ENCODE data around the gene CPNE4.
A peak's percentile ranks its signal among the peaks of the same experiment; 100 is the strongest.
"Not testable (repeated sequence)": the region's sequence is repeated elsewhere in the genome, so short reads cannot be mapped to it uniquely, and the experiment has no call there.

The CPNE4 gene

GRCh38 chr3:131960324-131960723, 74.5 kb downstream of the CPNE4 start:
- no peak for DNase-seq (ENCODE audit: low read depth, low spot score)

- no peak for DNase-seq (ENCODE audit: low read depth, low spot score)
Measured at GRCh38 chr3:131957980-131958379, 76.8 kb downstream of the CPNE4 start.

GRCh38 chr3:131957511-131957910, 77.3 kb downstream of the CPNE4 start:
- DNase-seq (ENCODE audit: low read depth, low spot score) = no peak

GRCh38 chr3:131948806-131949205, 86.0 kb downstream of the CPNE4 start:
- DNase-seq (ENCODE audit: low read depth, low spot score) = no peak

- no peak for DNase-seq (ENCODE audit: low read depth, low spot score)
Measured at GRCh38 chr3:131944676-131945075, 90.1 kb downstream of the CPNE4 start.

- DNase-seq (ENCODE audit: low read depth, low spot score) = no peak
Measured at GRCh38 chr3:131933665-131934064, 101.1 kb downstream of the CPNE4 start.

- peak; percentile 42 for DNase-seq (ENCODE audit: low read depth, low spot score)
Measured at GRCh38 chr3:131928593-131928992, 106.2 kb downstream of the CPNE4 start.

- DNase-seq (ENCODE audit: low read depth, low spot score) = no peak
Measured at GRCh38 chr3:131925571-131925970, 109.2 kb downstream of the CPNE4 start.

- no peak for DNase-seq (ENCODE audit: low read depth, low spot score)
Measured at GRCh38 chr3:131922356-131922755, 112.5 kb downstream of the CPNE4 start.

GRCh38 chr3:131917006-131917405, 117.8 kb downstream of the CPNE4 start:
- no peak for DNase-seq (ENCODE audit: low read depth, low spot score)

GRCh38 chr3:131914090-131914691, 120.6 kb downstream of the CPNE4 start:
- DNase-seq (ENCODE audit: low read depth, low spot score) = peak; percentile 63

GRCh38 chr3:131912255-131912654, 122.6 kb downstream of the CPNE4 start:
- no peak for DNase-seq (ENCODE audit: low read depth, low spot score)

- DNase-seq (ENCODE audit: low read depth, low spot score) = no peak
Measured at GRCh38 chr3:131907796-131908195, 127.0 kb downstream of the CPNE4 start.

GRCh38 chr3:131903988-131904415, 130.8 kb downstream of the CPNE4 start:
- DNase-seq (ENCODE audit: low read depth, low spot score) = peak; percentile 22

- no peak for DNase-seq (ENCODE audit: low read depth, low spot score)
Measured at GRCh38 chr3:131901686-131902085, 133.1 kb downstream of the CPNE4 start.

GRCh38 chr3:131900891-131901290, 133.9 kb downstream of the CPNE4 start:
- DNase-seq (ENCODE audit: low read depth, low spot score) = no peak

- peak; percentile 22 for DNase-seq (ENCODE audit: low read depth, low spot score)
Measured at GRCh38 chr3:131899021-131899420, 135.8 kb downstream of the CPNE4 start.

- DNase-seq (ENCODE audit: low read depth, low spot score) = no peak
Measured at GRCh38 chr3:131898346-131898745, 136.5 kb downstream of the CPNE4 start.

- DNase-seq (ENCODE audit: low read depth, low spot score) = no peak
Measured at GRCh38 chr3:131896285-131896684, 138.5 kb downstream of the CPNE4 start.

GRCh38 chr3:131895766-131896165, 139.0 kb downstream of the CPNE4 start:
- no peak for DNase-seq (ENCODE audit: low read depth, low spot score)

GRCh38 chr3:131892331-131892730, 142.5 kb downstream of the CPNE4 start:
- no peak for DNase-seq (ENCODE audit: low read depth, low spot score)

- not testable (repeated sequence) for DNase-seq (ENCODE audit: low read depth, low spot score)
Measured at GRCh38 chr3:131885871-131886270, 148.9 kb downstream of the CPNE4 start.

- no peak for DNase-seq (ENCODE audit: low read depth, low spot score)
Measured at GRCh38 chr3:131883711-131884407, 151.0 kb downstream of the CPNE4 start.
